Measurements from ENCODE around the gene THEMIS.

The THEMIS gene

GRCh38 chr6:127818149-127818548, 82.7 kb downstream of the THEMIS start:
- Histone ChIP-seq H3K4me3 (ENCODE audit: severe bottlenecking) (no peak overlapping the region), H3K9me3 (ENCODE audit: severe bottlenecking) (no peaks in the 10 kb centered on the region), H3K36me3 (ENCODE audit: low read depth) (no peaks in the 10 kb centered on the region), H3K27me3 (ENCODE audit: insufficient read depth, poor library complexity, severe bottlenecking) (peaks cover 25% of the 10 kb centered on the region), H3K27ac (ENCODE audit: poor library complexity, severe bottlenecking) (no peak overlapping the region), H3K4me1 (ENCODE audit: insufficient read depth, poor library complexity, severe bottlenecking) (no peaks in the 10 kb centered on the region)
- TF ChIP-seq CTCF (IDR thresholded peaks at IDR 0.05; ENCODE audit: poor library complexity, severe bottlenecking), result no peak
- no peak for ATAC-seq (ENCODE audit: low read depth)
- DNase-seq (ENCODE audit: low spot score), result no peak

- no peaks in the 10 kb centered on the region for H3K9me3 ChIP-seq (ENCODE audit: severe bottlenecking)
- no peak overlapping the region for H3K4me3 ChIP-seq (ENCODE audit: severe bottlenecking)
- H3K27me3 ChIP-seq (ENCODE audit: insufficient read depth, poor library complexity, severe bottlenecking), result peaks cover 18% of the 10 kb centered on the region
- H3K27ac ChIP-seq (ENCODE audit: poor library complexity, severe bottlenecking), result no peak overlapping the region
- ATAC-seq (ENCODE audit: low read depth) (no peak), DNase-seq (ENCODE audit: low spot score) (no peak)
- H3K36me3 ChIP-seq (ENCODE audit: low read depth), result no peaks in the 10 kb centered on the region
- H3K4me1 ChIP-seq (ENCODE audit: insufficient read depth, poor library complexity, severe bottlenecking), result no peaks in the 10 kb centered on the region
- TF ChIP-seq CTCF (IDR thresholded peaks at IDR 0.05; ENCODE audit: poor library complexity, severe bottlenecking), result no peak
Measured at GRCh38 chr6:127816643-127817042, 84.2 kb downstream of the THEMIS start.

GRCh38 chr6:127813699-127814027, 87.2 kb downstream of the THEMIS start:
- H3K36me3 ChIP-seq (ENCODE audit: low read depth), result no peaks in the 10 kb centered on the region
- no peak for TF ChIP-seq CTCF (IDR thresholded peaks at IDR 0.05; ENCODE audit: poor library complexity, severe bottlenecking)
- H3K9me3 ChIP-seq (ENCODE audit: severe bottlenecking), result no peaks in the 10 kb centered on the region
- DNase-seq (ENCODE audit: low spot score) (no peak), ATAC-seq (ENCODE audit: low read depth) (no peak)
- H3K27me3 ChIP-seq (ENCODE audit: insufficient read depth, poor library complexity, severe bottlenecking), result peaks cover 21% of the 10 kb centered on the region
- no peaks in the 10 kb centered on the region for H3K4me1 ChIP-seq (ENCODE audit: insufficient read depth, poor library complexity, severe bottlenecking)
- no peak overlapping the region for H3K4me3 ChIP-seq (ENCODE audit: severe bottlenecking)
- H3K27ac ChIP-seq (ENCODE audit: poor library complexity, severe bottlenecking), result no peak overlapping the region

- Histone ChIP-seq H3K36me3 (ENCODE audit: low read depth) (no peaks in the 10 kb centered on the region), H3K9me3 (ENCODE audit: severe bottlenecking) (no peaks in the 10 kb centered on the region), H3K27me3 (ENCODE audit: insufficient read depth, poor library complexity, severe bottlenecking) (peaks cover 21% of the 10 kb centered on the region), H3K4me1 (ENCODE audit: insufficient read depth, poor library complexity, severe bottlenecking) (no peaks in the 10 kb centered on the region), H3K27ac (ENCODE audit: poor library complexity, severe bottlenecking) (no peak overlapping the region), H3K4me3 (ENCODE audit: severe bottlenecking) (no peak overlapping the region)
- ATAC-seq (ENCODE audit: low read depth), result no peak
- no peak for DNase-seq (ENCODE audit: low spot score)
- no peak for TF ChIP-seq CTCF (IDR thresholded peaks at IDR 0.05; ENCODE audit: poor library complexity, severe bottlenecking)
Measured at GRCh38 chr6:127812985-127813698, 87.7 kb downstream of the THEMIS start.

GRCh38 chr6:127811900-127812570, 88.8 kb downstream of the THEMIS start:
- no peak for TF ChIP-seq CTCF (IDR thresholded peaks at IDR 0.05; ENCODE audit: poor library complexity, severe bottlenecking)
- Histone ChIP-seq H3K9me3 (ENCODE audit: severe bottlenecking) (no peaks in the 10 kb centered on the region), H3K4me3 (ENCODE audit: severe bottlenecking) (no peak overlapping the region), H3K27me3 (ENCODE audit: insufficient read depth, poor library complexity, severe bottlenecking) (peaks cover 21% of the 10 kb centered on the region), H3K4me1 (ENCODE audit: insufficient read depth, poor library complexity, severe bottlenecking) (no peaks in the 10 kb centered on the region), H3K27ac (ENCODE audit: poor library complexity, severe bottlenecking) (no peak overlapping the region), H3K36me3 (ENCODE audit: low read depth) (no peaks in the 10 kb centered on the region)
- DNase-seq (ENCODE audit: low spot score) (no peak), ATAC-seq (ENCODE audit: low read depth) (no peak)
